K562 (cell line): ENCODE measurements around the gene MKRN1. TPM values are rescaled to one million over a fixed set of nuclear protein-coding genes. Genes with fewer than 3 reads are reported as not detected.

ENCODE experiments used
- ATAC-seq: fragments of 200-7000 bp; cut with Tn5 transposase; 3 replicates; pipeline ENCODE4 v1.9.1; 2020; ENCODE audit warnings: moderate library complexity
- BruUV-seq: library from RNA; stranded (reverse); fragments of 400-500 nt; replicated peaks from 2 replicates; lab custom pipeline; 2021; lab: Mats Ljungman, UMichigan
- CTCF ChIA-PET: fragments of 300-600 bp; formaldehyde crosslinking; extraction: SDS; loops from one replicate; lab custom pipeline; 2021; ENCODE audit warnings: low intra/inter-chr PET ratio; lab: Yijun Ruan, JAX
- POLR2A ChIA-PET: fragments of 300-600, 350-650 bp; sonication (Branson Sonifier 250); formaldehyde crosslinking; extraction: SDS; loops from one replicate; lab custom pipeline; 2021; ENCODE audit warnings: antibody characterized with exemption, inconsistent platforms; lab: Yijun Ruan, JAX
- DNase-seq, 4 experiments: peaks; one replicate each; pipeline versions ENCODE4 v3.0.0 to v3.0.0-alpha.2; 2011 to 2018; ENCODE audit warnings: low spot score in 3 of 4, mixed read lengths in 3 of 4; ENCODE audit errors: extremely low read depth in 1 of 4
- FAIRE-seq: peaks from 2 replicates; lab custom pipeline; 2011; peaks lifted over from hg19 to GRCh38; lab: Jason Lieb, UNC
- H2AFZ ChIP-seq: 2 replicates; pipeline ENCODE4 v1.6.0; 2011; ENCODE audit warnings: low read depth, low read length, control low read depth, inconsistent platforms
- H3K27ac ChIP-seq: fragments of 200-600 bp; 3 replicates; pipeline ENCODE4 v1.8.0; 2011; ENCODE audit warnings: low read depth, mild to moderate bottlenecking, control low read depth, inconsistent platforms, low read length, moderate library complexity, mixed read lengths; ENCODE audit errors: extremely low read depth
- H3K27me3 ChIP-seq, 2 experiments: fragments of 300-600 bp in 1 of 2; 2 replicates in 1 of 2; 3 replicates in 1 of 2; pipeline versions ENCODE4 v1.6.0 to v1.8.0; 2011; ENCODE audit warnings: inconsistent platforms in 2 of 2, low read length in 2 of 2, mild to moderate bottlenecking in 1 of 2, mixed read lengths in 1 of 2, moderate library complexity in 1 of 2; ENCODE audit not compliant: control insufficient read depth in 2 of 2, insufficient read depth in 2 of 2
- H3K36me3 ChIP-seq: fragments of 300-600 bp; 3 replicates; pipeline ENCODE4 v1.8.0; 2011; ENCODE audit warnings: mild to moderate bottlenecking, low read length, inconsistent platforms; ENCODE audit not compliant: control insufficient read depth, insufficient read depth
- H3K4me1 ChIP-seq, 2 experiments: fragments of 200-600 bp in 1 of 2; replicated peaks in 1 of 2; 2 replicates in 1 of 2; 3 replicates in 1 of 2; pipeline versions ENCODE4 v1.5.1 to v1.8.0; 2011; ENCODE audit warnings: inconsistent platforms in 2 of 2, low read length in 2 of 2, mild to moderate bottlenecking in 1 of 2, mixed read lengths in 1 of 2, moderate library complexity in 1 of 2; ENCODE audit not compliant: control insufficient read depth in 2 of 2, insufficient read depth in 2 of 2
- H3K4me2 ChIP-seq: 2 replicates; pipeline ENCODE4 v1.6.1; 2011; ENCODE audit warnings: low read length, control low read depth, inconsistent platforms, mixed read lengths; ENCODE audit not compliant: insufficient read depth
- H3K4me3 ChIP-seq: fragments of 200-600 bp; sonication (generic), shearing (Covaris generic); 2 replicates; pipeline ENCODE4 v1.5.1; 2016; ENCODE audit warnings: control low read depth, inconsistent platforms
- H3K79me2 ChIP-seq: fragments of 200-600 bp; 3 replicates; pipeline ENCODE4 v1.8.0; 2011; ENCODE audit warnings: low read length, inconsistent platforms; ENCODE audit not compliant: control insufficient read depth, insufficient read depth
- H3K9ac ChIP-seq, 2 experiments: 2 replicates each; pipeline versions ENCODE4 v1.6.0 to v1.6.1; 2011; ENCODE audit warnings: low read depth in 2 of 2, low read length in 2 of 2, control low read depth in 1 of 2, inconsistent platforms in 1 of 2, mild to moderate bottlenecking in 1 of 2, mixed read lengths in 1 of 2; ENCODE audit not compliant: insufficient read depth in 1 of 2
- H3K9me1 ChIP-seq: one replicate; pipeline ENCODE4 v1.6.0; 2011; ENCODE audit warnings: inconsistent platforms, mild to moderate bottlenecking, low read length, moderate library complexity; ENCODE audit not compliant: control insufficient read depth, insufficient read depth
- H3K9me3 ChIP-seq: replicated peaks from 2 replicates; pipeline ENCODE4 v1.5.1; 2011; ENCODE audit warnings: low read depth, low read length, inconsistent platforms; ENCODE audit not compliant: control insufficient read depth, insufficient read depth
- H4K20me1 ChIP-seq: replicated peaks from 2 replicates; pipeline ENCODE4 v1.6.1; 2011; ENCODE audit warnings: low read length, inconsistent platforms, mixed read lengths; ENCODE audit not compliant: control insufficient read depth, insufficient read depth
- AFF4 ChIP-seq: sonication (generic); formaldehyde crosslinking; IDR thresholded peaks from 2 replicates; pipeline ENCODE4 v1.8.0; 2023; ENCODE audit warnings: mild to moderate bottlenecking, missing genetic modification reagents
- BRD9 ChIP-seq: fragments of 450-650 bp; IDR thresholded peaks from 2 replicates; pipeline ENCODE4 v1.6.1; 2018; ENCODE audit warnings: low read depth; ENCODE audit not compliant: partially characterized antibody
- CCNT2 ChIP-seq: IDR thresholded peaks from 2 replicates; pipeline ENCODE4 v1.6.1; 2011; ENCODE audit warnings: borderline replicate concordance, low read depth, mild to moderate bottlenecking, moderate library complexity, mixed read lengths, low read length; ENCODE audit not compliant: insufficient read length; ENCODE audit errors: extremely low read depth
- HDGF ChIP-seq: fragments of 450-650 bp; IDR thresholded peaks from 2 replicates; pipeline ENCODE4 v1.6.1; 2016
- MED1 ChIP-seq: sonication (generic); formaldehyde crosslinking; IDR thresholded peaks from 2 replicates; pipeline ENCODE4 v1.8.1; 2023; ENCODE audit warnings: missing genetic modification reagents, borderline replicate concordance
- PATZ1 ChIP-seq: fragments of 250-450 bp; sonication (Bioruptor Pico); IDR thresholded peaks from 2 replicates; pipeline ENCODE4 v1.5.0; 2020; ENCODE audit warnings: mild to moderate bottlenecking, borderline replicate concordance
- POLR2H ChIP-seq: IDR thresholded peaks from 2 replicates; pipeline ENCODE4 v1.6.1; 2016; ENCODE audit warnings: missing genetic modification characterization, low read depth, mild to moderate bottlenecking, control low read depth, missing compliant biosample characterization, moderate library complexity
- RCOR1 ChIP-seq, 2 experiments: IDR thresholded peaks; 2 replicates each; pipeline ENCODE4 v1.6.1; 2012; ENCODE audit warnings: low read depth in 2 of 2, low read length in 2 of 2, borderline replicate concordance in 1 of 2, improper control_type of control experiment in 1 of 2
- TCF7 ChIP-seq: sonication (generic); IDR thresholded peaks from 2 replicates; pipeline ENCODE4 v1.6.1; 2016; ENCODE audit warnings: antibody characterized with exemption, borderline replicate concordance
- ZNF277 ChIP-seq: fragments of 250-450 bp; sonication (Bioruptor Pico); IDR thresholded peaks from 2 replicates; pipeline ENCODE4 v1.8.0; 2022; ENCODE audit warnings: inconsistent platforms, mild to moderate bottlenecking, moderate library complexity, borderline replicate concordance
- ZNF583 ChIP-seq: fragments of 250-450 bp; sonication (Bioruptor Pico); IDR thresholded peaks from 2 replicates; pipeline ENCODE4 v1.4.0; 2020
- WGBS: fragments of 100-300 bp; shearing (Covaris generic); methylation state at CpG from one replicate; pipeline ENCODE4 v1.1.6; 2016; ENCODE audit warnings: low coverage, mixed read lengths; ENCODE audit not compliant: insufficient coverage; ENCODE audit errors: missing lambda C conversion rate; 5-methylcytosine and 5-hydroxymethylcytosine counted together
- in situ Hi-C: fragments of 300-500 bp; cut with MboI; formaldehyde crosslinking; loops from 4 replicates; pipeline ENCODE4 v1.15.0; 2018; ENCODE audit warnings: inconsistent platforms, mixed read lengths
- intact Hi-C: fragments of 100-400 bp; cut with micrococcal nuclease; formaldehyde crosslinking; loops from 2 replicates; pipeline ENCODE4 v1.14.2; 2022
- polyA plus RNA-seq, 8 experiments: library from polyadenylated mRNA; depleted of rRNA in 4 of 8; stranded (reverse) in 5 of 8; unstranded in 3 of 8; fragments of >200 nt; fragmentation: Nextera tagmentation in 2 of 8; fragmentation: Illumina TruSeq in 1 of 8; extraction: Ambion mirVana in 2 of 8; extraction: Trizol in 1 of 8; gene quantifications; 2 replicates each; pipeline versions ENCODE4 v1.2.1 to v1.2.3, GENCODE V29; 2011 to 2014; ENCODE audit warnings: inconsistent platforms in 1 of 8, missing spikeins in 1 of 8
- total RNA-seq, 7 experiments: library from RNA; depleted of rRNA in 6 of 7; stranded (reverse); fragments of >200 nt in 6 of 7; fragmentation: Illumina TruSeq in 2 of 7; extraction: Trizol in 2 of 7; gene quantifications; 2 replicates each; pipeline versions ENCODE4 v1.2.1 to v1.2.3, GENCODE V29; 2011 to 2021; ENCODE audit warnings: low replicate concordance in 1 of 7

The MKRN1 gene
- total and polyA plus RNA-seq, 9 of the 15 experiments (the other 6 are each of a cell fraction or from before 2014, with no cell fraction given), result 30.5 to 90.3 (median 76.0) TPM

GRCh38 chr7:140418653-140419052 is 60.7 kb downstream of the MKRN1 start:
- H4K20me1 ChIP-seq, result 0 out of 2 replicates have a peak, but pooled peaks cover 3% of the 10 kb centered on the region
- no peak for TF ChIP-seq CCNT2
- TF ChIP-seq PATZ1 (CRISPR knock-in tag), result no peak
- TF ChIP-seq TCF7, result no peak
- no peak for TF ChIP-seq ZNF583 (CRISPR knock-in tag)
- no peak for TF ChIP-seq MED1
- no peak for TF ChIP-seq HDGF
- no peak for TF ChIP-seq BRD9
- no peak for TF ChIP-seq AFF4 (CRISPR knock-in tag)
- no peak for TF ChIP-seq ZNF277 (CRISPR knock-in tag)
- TF ChIP-seq RCOR1 (IDR thresholded peaks at IDR 0.05; ENCODE audit: borderline replicate concordance in 1 of 2, low read depth in 2 of 2, low read length in 2 of 2), result no peak
- TF ChIP-seq POLR2H (tag), result no peak
- TF ChIP-seq, all 486 proteins: peak for 0
- FAIRE-seq (no peak), DNase-seq (no peak), ATAC-seq (no peak)
- BruUV-seq, result no TSS peak
- WGBS, result 42% methylated on average over 4 of the region's 4 CpGs
- peaks cover 0 to 8% of the 10 kb centered on the region in 2 experiments; a peak in 2 of 5 replicates for H3K4me1 ChIP-seq
- no peak overlapping the region for H3K27ac ChIP-seq
- no peak overlapping the region for H2AFZ ChIP-seq
- H3K27me3 ChIP-seq, result peaks cover 29 to 63% of the 10 kb centered on the region in 2 experiments
- H3K9me1 ChIP-seq, result no peaks in the 10 kb centered on the region
- ChIA-PET CTCF (interaction anchor here (1.0 kb wide), 1 partner anchor 26 kb away, joined by 3 read pairs; no protein-coding TSS in a partner anchor), POLR2A (interaction anchor here (0.8 to 1.5 kb wide), 2 partner anchors 10 to 12 kb away, joined by 4 read pairs; no protein-coding TSS in a partner anchor)
- H3K9ac ChIP-seq, result no peak overlapping the region
- in situ Hi-C loops (no loop called here), intact Hi-C loops (no loop called here)
- H3K9me3 ChIP-seq, result no peaks in the 10 kb centered on the region
- no peak overlapping the region for H3K4me3 ChIP-seq
- H3K36me3 ChIP-seq, result no peaks in the 10 kb centered on the region
- H3K4me2 ChIP-seq, result no peak overlapping the region
- no peaks in the 10 kb centered on the region for H3K79me2 ChIP-seq
